GM18867 (cell line): ENCODE data around the gene FASN.

Source experiments
- ATAC-seq: cut with Tn5 transposase; IDR thresholded peaks from one replicate; pipeline ENCODE4 v1.9.1; 2021; ENCODE audit warnings: mild to moderate bottlenecking, moderate library complexity; ENCODE audit not compliant: unreplicated experiment

FASN gene

DNA sequence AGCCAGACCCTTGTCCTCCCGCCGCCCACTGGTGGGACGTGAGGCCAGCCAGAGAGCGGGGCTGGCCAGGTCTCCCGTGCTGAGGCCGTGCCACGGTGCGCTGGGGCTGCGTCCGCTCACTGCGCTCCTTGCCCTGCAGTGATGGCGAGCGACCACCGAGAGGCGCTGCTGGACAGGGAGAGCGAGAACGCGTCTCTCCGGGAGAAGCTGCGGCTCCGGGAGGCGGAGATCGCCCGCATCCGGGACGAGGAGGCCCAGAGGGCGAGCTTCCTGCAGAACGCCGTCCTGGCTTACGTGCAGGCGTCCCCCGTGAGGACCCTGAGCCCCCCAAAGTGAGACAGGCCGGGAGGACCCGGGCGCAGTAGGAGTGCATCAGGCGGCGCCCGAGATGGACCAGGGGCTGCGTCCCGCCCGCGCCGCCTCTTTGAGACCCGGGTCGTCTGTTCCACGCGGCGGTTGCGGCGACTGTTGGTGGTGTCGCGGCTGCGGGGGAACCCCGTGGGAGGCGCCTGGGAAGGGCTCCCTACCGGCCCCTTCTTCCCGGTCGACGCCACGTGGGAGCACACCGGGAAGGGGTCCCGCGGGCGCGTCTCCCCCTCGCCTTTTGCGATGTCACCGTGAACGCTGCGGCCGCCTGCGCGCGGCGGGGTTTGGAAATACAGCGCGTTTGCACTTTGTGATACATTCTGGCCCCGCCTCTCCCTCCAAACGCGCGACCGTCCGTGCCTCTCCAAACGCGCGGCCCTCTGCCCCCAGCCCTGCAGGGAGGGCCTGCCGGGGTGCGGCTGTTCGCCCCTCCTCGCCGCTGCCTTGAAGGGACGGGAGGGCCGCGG is 67.3 kb downstream of the FASN start:
- ATAC-seq, result no peak

DNA sequence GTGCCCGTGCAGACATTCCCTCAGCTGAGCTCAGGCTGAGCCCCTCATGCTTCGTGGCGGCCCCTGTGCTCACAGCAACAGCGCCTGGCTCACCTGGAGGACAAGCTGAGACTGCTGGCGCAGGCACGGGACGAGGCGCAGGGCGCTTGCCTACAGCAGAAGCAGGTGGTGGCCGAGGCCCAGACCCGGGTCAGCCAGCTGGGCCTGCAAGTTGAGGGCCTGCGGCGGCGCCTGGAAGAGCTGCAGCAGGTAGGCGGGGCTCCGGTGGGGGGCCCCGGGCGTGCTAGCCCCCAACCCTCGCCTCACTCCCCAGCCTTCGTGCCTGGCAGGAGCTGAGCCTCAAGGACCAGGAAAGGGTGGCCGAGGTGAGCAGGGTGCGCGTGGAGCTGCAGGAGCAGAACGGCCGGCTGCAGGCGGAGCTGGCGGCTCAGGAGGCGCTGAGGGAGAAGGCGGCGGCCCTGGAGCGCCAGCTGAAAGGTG is 68.0 kb downstream of the FASN start:
- ATAC-seq, result no peak

DNA sequence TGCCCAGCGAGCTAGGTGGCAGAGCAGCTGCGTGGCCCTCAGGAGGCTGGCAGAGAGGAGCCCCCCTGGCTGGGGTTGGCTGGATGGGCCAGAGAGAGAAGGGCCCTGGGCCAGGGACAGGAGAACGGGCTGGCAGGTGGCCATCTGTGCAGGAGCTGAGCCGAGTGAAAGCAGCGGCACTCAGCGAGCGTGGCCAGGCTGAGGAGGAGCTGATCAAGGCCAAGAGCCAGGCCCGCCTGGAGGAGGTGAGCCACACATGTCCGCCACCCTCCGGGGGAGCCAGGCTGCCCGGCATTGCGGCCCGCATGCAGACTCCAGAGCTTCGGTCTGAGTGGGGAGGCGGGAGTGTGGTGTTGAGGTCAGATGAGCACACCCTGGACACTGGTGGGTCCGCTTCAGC is 68.6 kb downstream of the FASN start:
- ATAC-seq, result no peak

DNA sequence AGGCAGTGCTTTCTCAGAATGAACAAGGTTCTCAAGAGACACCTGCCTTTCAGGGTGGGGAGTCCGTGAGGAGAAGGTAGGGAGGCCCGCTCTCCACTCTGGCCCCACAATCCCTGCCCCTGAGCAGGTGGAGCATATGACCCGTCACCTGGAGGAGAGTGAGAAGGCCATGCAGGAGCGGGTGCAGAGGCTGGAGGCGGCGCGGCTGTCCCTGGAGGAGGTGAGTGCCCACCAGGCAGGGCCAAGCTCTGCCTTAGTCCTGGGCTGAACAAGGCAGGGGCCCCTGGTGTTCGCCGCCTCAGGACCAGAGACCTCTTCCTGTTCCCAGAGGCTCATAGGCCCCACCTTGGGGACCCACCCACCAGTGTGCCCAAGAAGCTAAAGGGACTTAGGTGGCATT is 69.1 kb downstream of the FASN start:
- no peak for ATAC-seq
